ENCODE data around the gene PAQR4.

PAQR4 gene

GRCh38 chr16:2950353-2950724 lies 18.8 kb upstream of the PAQR4 start:
- TF ChIP-seq POLR2A (IDR thresholded peaks at IDR 0.05; ENCODE audit: extremely low read depth, insufficient read length): no peak
- TF ChIP-seq MYC (IDR thresholded peaks at IDR 0.05; ENCODE audit: low read depth, low read length): no peak
- no peak for TF ChIP-seq MAX (IDR thresholded peaks at IDR 0.05; ENCODE audit: low read depth, low read length)
- no peak for TF ChIP-seq CTCF (IDR thresholded peaks at IDR 0.05; ENCODE audit: low read depth, low read length)
- DNase-seq (ENCODE audit: low read depth): no peak
- H3K4me3 ChIP-seq (ENCODE audit: low read depth, low read length): no peak overlapping the region

- no peak for DNase-seq (ENCODE audit: low read depth)
- TF ChIP-seq MYC (IDR thresholded peaks at IDR 0.05; ENCODE audit: low read depth, low read length): no peak
- TF ChIP-seq POLR2A (IDR thresholded peaks at IDR 0.05; ENCODE audit: extremely low read depth, insufficient read length): no peak
- TF ChIP-seq CTCF (IDR thresholded peaks at IDR 0.05; ENCODE audit: low read depth, low read length): no peak
- TF ChIP-seq MAX (IDR thresholded peaks at IDR 0.05; ENCODE audit: low read depth, low read length): no peak
- H3K4me3 ChIP-seq (ENCODE audit: low read depth, low read length): no peak overlapping the region
These were observed 18.4 kb upstream of the PAQR4 start for GRCh38 chr16:2950773-2951172.

- DNase-seq (ENCODE audit: low read depth): no peak
- TF ChIP-seq POLR2A (IDR thresholded peaks at IDR 0.05; ENCODE audit: extremely low read depth, insufficient read length) (no peak), CTCF (IDR thresholded peaks at IDR 0.05; ENCODE audit: low read depth, low read length) (no peak), MYC (IDR thresholded peaks at IDR 0.05; ENCODE audit: low read depth, low read length) (no peak), MAX (IDR thresholded peaks at IDR 0.05; ENCODE audit: low read depth, low read length) (no peak)
- H3K4me3 ChIP-seq (ENCODE audit: low read depth, low read length): no peak overlapping the region
These were observed 16.5 kb upstream of the PAQR4 start for GRCh38 chr16:2952679-2953078.

GRCh38 chr16:2953706-2954627 lies 15.2 kb upstream of the PAQR4 start:
- TF ChIP-seq CTCF (IDR thresholded peaks at IDR 0.05; ENCODE audit: low read depth, low read length) (no peak), MYC (IDR thresholded peaks at IDR 0.05; ENCODE audit: low read depth, low read length) (no peak), POLR2A (IDR thresholded peaks at IDR 0.05; ENCODE audit: extremely low read depth, insufficient read length) (no peak), MAX (IDR thresholded peaks at IDR 0.05; ENCODE audit: low read depth, low read length) (no peak)
- no peak for DNase-seq (ENCODE audit: low read depth)
- no peak overlapping the region for H3K4me3 ChIP-seq (ENCODE audit: low read depth, low read length)

- TF ChIP-seq CTCF (IDR thresholded peaks at IDR 0.05; ENCODE audit: low read depth, low read length) (no peak), MYC (IDR thresholded peaks at IDR 0.05; ENCODE audit: low read depth, low read length) (no peak), MAX (IDR thresholded peaks at IDR 0.05; ENCODE audit: low read depth, low read length) (no peak), POLR2A (IDR thresholded peaks at IDR 0.05; ENCODE audit: extremely low read depth, insufficient read length) (no peak)
- DNase-seq (ENCODE audit: low read depth): no peak
- H3K4me3 ChIP-seq (ENCODE audit: low read depth, low read length): no peak overlapping the region
These were observed 14.3 kb upstream of the PAQR4 start for GRCh38 chr16:2954656-2955381.

Data from NB4 (cell line).